Activated T-cell treated with anti-CD3 and anti-CD28 coated beads, Interleukin-2, amount 50 U/mL, for 1 hour (primary cell): ENCODE data around the gene ROCK2.
"Not testable (repeated sequence)": the region's sequence is repeated elsewhere in the genome, so short reads cannot be mapped to it uniquely, and the experiment has no call there.

Experiments
- DNase-seq: peaks from one replicate; pipeline ENCODE4 v3.0.0-alpha.2; 2020

Gene ROCK2

DNA sequence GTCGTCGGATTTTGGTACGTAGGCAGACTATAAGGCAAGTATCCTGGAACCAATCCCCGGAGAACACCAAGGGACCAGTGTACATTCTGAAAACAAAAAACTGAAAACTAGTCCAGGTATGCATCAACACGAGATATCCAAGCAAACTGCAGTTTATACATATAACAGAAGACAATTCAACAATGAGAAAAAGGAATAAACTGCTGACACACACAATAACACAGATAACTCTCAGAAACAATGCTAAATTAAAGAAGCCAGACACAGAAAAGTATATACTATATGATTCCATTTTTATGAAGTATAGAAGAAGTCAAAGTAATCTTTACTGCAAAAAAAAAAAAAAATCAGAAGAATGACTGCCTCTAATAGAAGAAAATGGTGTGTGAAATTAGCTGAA, 5.9 kb downstream of the ROCK2 start:
- DNase-seq: no peak

DNA sequence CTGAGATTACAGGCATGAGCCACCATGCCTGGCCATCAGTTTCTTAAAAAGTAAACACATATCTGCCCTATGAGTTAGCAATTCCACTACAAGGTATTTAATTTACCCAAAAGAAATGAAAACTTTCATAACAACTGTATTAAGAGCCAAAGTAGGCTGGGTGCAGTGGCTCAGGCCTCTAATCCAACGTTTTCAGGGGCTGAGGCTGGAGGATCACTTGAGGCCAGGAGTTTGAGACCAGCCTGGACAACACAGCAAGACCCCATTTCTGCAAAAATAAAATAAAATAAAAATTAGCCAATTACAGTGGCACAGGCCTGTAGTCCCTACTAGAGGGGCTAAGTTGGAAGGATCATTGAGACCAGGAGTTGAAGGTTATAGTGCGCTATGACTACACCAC, 6.5 kb downstream of the ROCK2 start:
- DNase-seq: no peak

DNA sequence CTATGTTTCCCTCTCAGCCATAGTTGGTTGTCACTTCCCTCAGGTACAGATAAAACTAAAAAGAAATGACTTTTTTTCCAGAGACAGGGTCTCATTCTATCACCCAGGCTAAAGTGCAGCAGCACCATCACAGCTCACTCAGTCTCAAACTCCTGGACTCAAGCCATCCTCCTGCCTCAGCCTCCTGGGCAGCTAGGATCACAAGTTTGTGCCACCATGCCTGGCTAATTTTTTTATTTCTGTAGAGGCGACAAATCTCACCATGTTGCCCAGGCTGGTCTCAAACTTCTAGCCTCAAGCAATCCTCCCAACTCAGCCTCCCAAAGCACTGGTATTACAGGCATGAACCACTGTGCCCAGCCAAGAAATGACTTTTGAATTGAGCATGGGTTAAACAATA, 8.2 kb downstream of the ROCK2 start:
- no peak for DNase-seq

DNA sequence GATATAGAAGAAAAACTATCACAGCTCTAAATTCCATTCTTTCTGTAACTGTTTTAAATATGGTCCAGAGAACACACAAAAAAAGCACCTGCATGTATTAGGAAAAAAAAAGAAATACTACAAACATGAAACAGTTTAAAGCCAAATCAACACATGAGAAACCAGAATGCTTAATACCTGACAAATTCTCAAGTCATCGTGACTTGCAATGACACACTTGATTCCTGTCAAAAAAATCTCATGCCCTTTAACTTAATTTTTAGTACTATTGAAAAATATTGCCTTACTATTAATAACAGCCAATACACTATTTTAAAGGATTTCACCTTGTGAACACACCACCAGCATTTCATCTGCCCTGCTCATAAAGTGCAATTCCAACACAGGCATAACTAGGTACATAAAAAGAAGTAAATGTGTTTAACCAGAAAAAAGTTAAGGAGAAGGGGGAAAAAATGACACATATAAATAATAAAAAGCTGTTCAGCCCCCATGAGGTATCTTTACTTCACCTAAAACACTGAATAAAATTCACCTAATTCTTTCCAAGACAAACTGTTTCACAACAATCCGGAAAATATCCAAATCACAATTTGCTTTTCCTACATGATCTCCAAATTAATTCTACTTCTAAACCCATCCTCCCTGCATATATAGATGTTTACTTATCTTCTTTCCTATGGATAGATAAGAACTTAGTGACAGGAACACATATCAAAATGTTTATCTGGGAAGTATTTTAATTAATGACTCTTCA, 10.8 kb downstream of the ROCK2 start:
- no peak for DNase-seq

DNA sequence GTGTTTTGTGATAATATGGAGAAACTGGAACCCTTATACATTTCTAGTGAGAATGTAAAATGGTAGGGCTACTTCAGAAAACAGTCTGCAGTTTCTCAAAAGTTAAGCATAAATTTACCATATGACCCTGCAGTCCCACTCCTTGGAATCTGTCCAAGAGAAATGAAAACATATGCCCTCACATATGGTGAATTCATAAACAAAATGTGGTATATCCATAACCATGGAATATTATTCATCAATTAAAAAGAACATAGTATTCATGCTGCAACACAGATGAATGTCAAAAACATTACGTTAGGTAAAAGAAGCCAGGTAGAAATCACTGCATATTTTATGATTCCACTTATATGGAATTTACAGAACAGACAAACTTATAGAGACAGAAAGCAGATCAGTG, 11.8 kb downstream of the ROCK2 start:
- no peak for DNase-seq

GRCh38 chr2:11330457-11331142, 13.8 kb downstream of the ROCK2 start:
- DNase-seq: no peak

GRCh38 chr2:11329776-11330175, 14.7 kb downstream of the ROCK2 start:
- DNase-seq: no peak

DNA sequence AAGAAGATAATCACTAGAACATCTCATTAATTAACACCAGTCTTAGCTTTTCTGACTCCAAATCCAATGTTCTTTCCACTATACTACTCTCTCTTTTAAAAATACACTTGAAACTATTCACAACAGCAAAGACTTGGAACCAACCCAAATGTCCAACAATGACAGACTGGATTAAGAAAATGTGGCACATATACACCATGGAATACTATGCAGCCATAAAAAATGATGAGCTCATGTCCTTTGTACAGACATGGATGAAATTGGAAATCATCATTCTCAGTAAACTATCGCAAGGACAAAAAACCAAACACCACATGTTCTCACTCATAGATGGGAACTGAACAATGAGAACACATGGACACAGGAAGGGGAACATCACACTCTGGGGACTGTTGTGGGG, 15.9 kb downstream of the ROCK2 start:
- DNase-seq: not testable (repeated sequence)

DNA sequence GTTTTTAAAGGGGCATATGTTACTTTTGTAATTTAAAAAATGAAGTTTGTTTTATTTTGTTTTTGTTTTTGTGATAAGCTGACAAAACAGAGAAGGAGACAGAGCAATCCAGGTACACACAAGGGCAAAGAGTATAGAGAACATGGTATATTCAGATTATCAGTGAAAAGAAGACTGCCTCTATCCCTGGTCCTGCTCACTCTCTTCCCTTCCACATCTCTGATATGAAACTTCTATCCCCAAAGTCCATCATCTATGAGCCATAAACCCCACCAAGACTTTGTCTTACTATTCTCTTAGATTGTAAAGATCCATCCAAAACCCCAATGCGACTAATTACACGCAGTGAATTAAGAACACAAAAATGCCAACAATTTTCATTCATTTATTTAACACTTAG, 16.6 kb downstream of the ROCK2 start:
- no peak for DNase-seq

DNA sequence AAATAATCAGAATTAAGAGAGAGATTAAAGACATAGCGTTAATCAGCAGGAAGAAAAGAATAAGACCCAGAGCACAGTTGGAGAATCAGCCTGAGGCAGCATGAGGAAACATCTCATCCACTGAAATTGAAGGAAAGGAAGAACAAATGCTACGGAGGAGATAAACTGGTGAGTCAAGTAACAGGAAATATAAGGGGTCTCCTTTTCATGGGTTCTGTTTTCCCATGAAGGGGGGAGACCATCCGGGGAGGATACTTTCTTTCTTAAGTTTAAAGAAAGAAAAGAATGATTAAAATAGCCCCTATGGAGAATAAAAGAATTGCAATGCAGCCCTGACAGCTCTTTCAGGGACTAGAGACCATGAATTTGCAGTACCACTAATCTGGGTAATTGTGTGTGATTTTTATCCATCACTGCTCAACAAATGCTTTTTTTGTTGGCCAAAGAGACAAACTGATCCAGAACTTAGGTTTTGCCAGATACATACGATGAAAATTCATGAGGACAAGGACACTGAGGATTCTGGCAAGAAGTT, 17.7 kb downstream of the ROCK2 start:
- DNase-seq: no peak

DNA sequence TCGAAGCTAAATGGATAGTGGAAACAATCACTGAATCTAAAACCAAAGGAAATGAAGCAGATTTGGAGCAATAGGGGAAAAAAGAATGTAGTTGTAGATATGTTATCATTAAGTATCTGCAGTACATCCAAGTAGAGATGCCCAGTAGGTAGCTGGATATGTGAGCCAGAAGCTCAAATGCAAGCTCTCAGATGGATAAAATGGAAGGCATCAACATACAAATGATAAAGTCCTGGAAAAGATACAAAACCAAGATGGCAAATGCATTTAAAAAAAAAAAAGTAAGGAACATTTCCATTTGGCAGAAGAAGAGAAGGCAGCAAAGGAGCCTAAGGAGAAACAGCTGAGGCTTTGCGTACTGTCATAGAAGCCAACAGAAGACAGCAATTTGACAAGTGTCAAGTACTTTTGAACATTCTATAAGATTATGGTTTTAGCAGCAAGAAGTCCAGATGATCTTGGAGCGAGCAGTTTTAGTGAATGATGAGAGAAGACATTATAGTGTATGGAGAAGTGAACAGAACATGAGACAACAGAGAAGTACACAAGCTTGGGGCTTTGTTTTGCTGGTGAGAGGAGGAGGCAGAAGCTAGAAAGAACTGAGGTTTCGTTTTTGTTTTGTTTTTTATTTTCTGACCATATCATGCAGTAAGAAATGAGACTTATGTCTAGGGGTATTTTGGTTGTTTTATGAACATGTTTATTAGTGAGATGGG, 18.3 kb downstream of the ROCK2 start:
- DNase-seq: no peak

GRCh38 chr2:11321847-11322246, 22.6 kb downstream of the ROCK2 start:
- DNase-seq: no peak

DNA sequence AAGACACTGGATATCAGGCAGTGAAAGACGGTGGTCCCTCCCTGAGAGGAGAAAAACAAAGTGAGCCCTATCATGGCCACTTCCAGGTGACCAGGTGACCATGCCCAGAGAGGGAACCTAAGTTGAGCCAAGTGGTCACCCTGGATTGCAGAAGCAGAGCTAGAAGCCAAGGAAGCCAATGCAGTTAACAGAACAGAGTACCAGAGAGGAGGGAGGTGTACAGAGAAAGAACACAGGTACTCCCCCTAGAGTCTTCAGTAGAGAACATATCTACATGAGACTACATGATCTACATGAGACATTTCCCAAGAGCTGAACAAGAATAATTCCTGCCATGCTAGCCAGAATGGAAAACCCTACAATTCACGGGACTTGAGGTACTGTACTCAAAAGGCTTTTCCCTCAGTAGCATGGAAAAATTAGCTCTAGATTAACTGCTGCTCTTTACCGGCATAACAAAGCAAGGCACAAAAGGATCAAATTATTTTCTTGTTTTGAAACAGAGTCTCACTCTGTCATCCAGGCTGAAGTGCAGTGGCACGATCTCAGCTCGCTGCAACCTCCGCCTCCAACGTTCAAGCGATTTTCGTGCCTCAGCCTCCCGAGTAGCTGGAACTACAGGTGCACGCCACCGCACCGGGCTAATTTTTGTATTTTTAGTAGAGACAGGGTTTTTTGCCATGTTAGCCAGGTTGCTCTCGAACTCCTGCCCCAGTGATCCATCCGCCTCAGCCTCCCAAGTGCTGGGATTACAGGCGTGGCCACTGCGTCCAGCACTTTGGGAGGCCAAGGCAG, 23.5 kb downstream of the ROCK2 start:
- no peak for DNase-seq

- no peak for DNase-seq
Measured at GRCh38 chr2:11319939-11320338, 24.5 kb downstream of the ROCK2 start.

GRCh38 chr2:11315074-11315705, 29.2 kb downstream of the ROCK2 start:
- DNase-seq: no peak

DNA sequence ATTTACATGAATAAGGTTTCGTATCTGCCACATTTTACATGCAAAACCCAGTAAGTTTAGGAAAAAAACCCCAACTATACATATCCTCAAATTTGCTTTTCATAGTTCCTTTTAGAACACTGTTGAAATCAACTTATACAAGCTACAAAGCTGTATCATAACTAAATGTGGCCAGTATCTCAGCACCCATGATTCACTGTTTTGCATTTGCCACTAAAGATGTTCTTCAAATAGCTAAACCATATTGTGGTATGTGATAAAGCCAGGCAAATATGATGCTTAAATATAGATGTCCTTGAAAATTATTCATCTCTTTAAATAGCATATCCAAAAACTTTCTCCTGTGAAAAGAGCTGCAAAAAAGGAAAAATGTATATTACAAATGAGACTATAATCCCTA, 29.9 kb downstream of the ROCK2 start:
- no peak for DNase-seq

- DNase-seq: no peak
Measured at GRCh38 chr2:11312770-11313471, 31.5 kb downstream of the ROCK2 start.

DNA sequence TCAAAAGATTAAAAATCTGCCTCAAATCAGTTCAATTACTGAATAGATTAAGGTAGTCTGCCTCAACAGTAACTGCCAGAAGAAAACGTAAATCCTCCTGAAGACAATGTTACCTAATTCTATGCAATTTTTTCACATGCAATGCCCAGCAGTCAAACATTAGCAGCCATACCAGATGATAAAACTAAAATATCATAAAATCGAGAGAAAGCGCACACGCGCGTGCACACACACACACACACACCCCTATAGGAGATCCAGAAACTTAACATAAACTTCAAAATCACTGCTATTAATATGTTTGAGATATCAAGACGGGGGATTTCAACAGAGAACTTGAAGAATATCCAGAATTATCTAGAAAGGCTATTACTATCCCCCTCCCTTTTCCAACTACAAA, 32.9 kb downstream of the ROCK2 start:
- DNase-seq: no peak

DNA sequence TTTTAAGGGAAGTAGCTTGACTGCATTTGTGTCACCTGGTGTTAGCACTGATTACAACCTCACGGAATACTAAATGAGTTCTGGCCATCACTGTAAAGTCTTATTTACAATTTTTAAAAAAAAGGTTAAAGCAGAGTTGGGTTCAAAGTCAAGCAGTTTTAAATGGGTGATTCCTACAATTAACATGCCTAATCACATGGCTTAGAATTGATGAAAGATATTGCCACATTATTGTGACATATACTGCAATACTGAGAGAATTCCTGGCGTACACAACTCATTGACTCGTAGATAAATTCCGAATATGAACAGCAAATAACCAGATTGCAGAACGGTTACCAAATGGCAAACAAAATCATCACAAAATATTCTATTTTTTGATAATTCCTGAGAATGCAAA, 34.2 kb downstream of the ROCK2 start:
- no peak for DNase-seq

- no peak for DNase-seq
Measured at GRCh38 chr2:11309706-11310105, 34.7 kb downstream of the ROCK2 start.

DNA sequence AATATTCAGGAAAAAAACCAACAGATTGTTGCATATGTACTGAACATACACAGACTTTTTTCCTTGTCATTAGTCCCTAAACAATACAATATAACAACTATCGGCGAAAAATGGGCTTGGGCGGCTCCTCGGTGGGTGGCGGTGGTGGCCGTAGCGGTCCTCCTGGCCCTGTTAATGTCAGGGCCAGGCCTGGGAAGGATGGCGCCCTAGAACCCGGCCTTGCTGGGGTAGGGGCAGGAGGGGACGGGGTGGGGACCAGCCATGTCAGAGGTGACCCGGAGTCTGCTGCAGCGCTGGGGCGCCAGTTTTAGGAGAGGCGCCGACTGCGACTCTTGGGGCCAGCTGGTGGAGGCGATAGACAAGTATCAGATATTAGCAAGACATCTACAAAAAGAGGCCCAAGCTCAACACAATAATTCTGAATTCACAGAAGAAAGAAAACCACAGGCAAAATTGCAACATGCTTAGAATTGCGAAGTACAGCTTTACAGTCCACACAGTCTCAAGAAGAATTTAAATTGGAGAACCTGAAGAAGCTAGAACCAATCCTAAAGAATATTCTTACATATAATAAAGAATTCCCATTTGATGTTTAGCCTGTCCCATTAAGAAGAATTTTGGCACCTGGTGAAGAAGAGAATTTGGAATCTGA, 36.5 kb downstream of the ROCK2 start:
- DNase-seq: no peak
